ENCODE data around the gene COA8. TPM values are rescaled to one million over a fixed set of nuclear protein-coding genes. Genes with fewer than 3 reads are reported as not detected.

The COA8 gene
- polyA plus RNA-seq, 1 donor, result 56.4 TPM

GRCh38 chr14:103536693-103537092, 26.1 kb upstream of the COA8 start:
- no peak for DNase-seq (ENCODE audit: low read depth)

GRCh38 chr14:103537175-103537990, 25.4 kb upstream of the COA8 start:
- no peak for DNase-seq (ENCODE audit: low read depth)

GRCh38 chr14:103538291-103539055, 24.3 kb upstream of the COA8 start:
- no peak for DNase-seq (ENCODE audit: low read depth)

- DNase-seq (ENCODE audit: low read depth), result no peak
Observed at GRCh38 chr14:103539056-103539825, 23.5 kb upstream of the COA8 start.

GRCh38 chr14:103540821-103541708, 21.7 kb upstream of the COA8 start:
- no peak for DNase-seq (ENCODE audit: low read depth)

- no peak for DNase-seq (ENCODE audit: low read depth)
Observed at GRCh38 chr14:103541709-103542604, 20.8 kb upstream of the COA8 start.

- DNase-seq (ENCODE audit: low read depth), result no peak
Observed at GRCh38 chr14:103542605-103543088, 20.1 kb upstream of the COA8 start.

GRCh38 chr14:103543140-103543539, 19.6 kb upstream of the COA8 start:
- no peak for DNase-seq (ENCODE audit: low read depth)

- DNase-seq (ENCODE audit: low read depth), result no peak
Observed at GRCh38 chr14:103543721-103544387, 18.9 kb upstream of the COA8 start.

- no peak for DNase-seq (ENCODE audit: low read depth)
Observed at GRCh38 chr14:103544388-103545218, 18.2 kb upstream of the COA8 start.

- DNase-seq (ENCODE audit: low read depth), result no peak
Observed at GRCh38 chr14:103545219-103545914, 17.4 kb upstream of the COA8 start.

- no peak for DNase-seq (ENCODE audit: low read depth)
Observed at GRCh38 chr14:103545915-103546651, 16.7 kb upstream of the COA8 start.

GRCh38 chr14:103546652-103547454, 15.9 kb upstream of the COA8 start:
- DNase-seq (ENCODE audit: low read depth), result no peak

GRCh38 chr14:103547455-103547940, 15.3 kb upstream of the COA8 start:
- no peak for DNase-seq (ENCODE audit: low read depth)

- DNase-seq (ENCODE audit: low read depth), result no peak
Observed at GRCh38 chr14:103547941-103548462, 14.8 kb upstream of the COA8 start.
